AG09309 (cell line): ENCODE results near the gene IL4.
A peak's percentile ranks its signal among the peaks of the same experiment; 100 is the strongest.
"Not testable (repeated sequence)": the region's sequence is repeated elsewhere in the genome, so short reads cannot be mapped to it uniquely, and the experiment has no call there.

ENCODE experiments used
- DNase-seq: peaks from one replicate; pipeline ENCODE4 v3.0.0-alpha.2; 2010; ENCODE audit warnings: low read depth
- H3K4me3 ChIP-seq: 2 replicates; pipeline ENCODE4 v1.5.1; 2011; ENCODE audit warnings: mild to moderate bottlenecking, low read depth, low read length, moderate library complexity; ENCODE audit not compliant: control insufficient read depth
- CTCF ChIP-seq: IDR thresholded peaks from 2 replicates; pipeline ENCODE4 v1.5.1; 2011; ENCODE audit warnings: mild to moderate bottlenecking, low read depth, low read length, inconsistent platforms; ENCODE audit not compliant: insufficient read depth, control insufficient read depth; ENCODE audit errors: missing control alignments

Gene IL4

GRCh38 chr5:132686193-132686592 is 12.4 kb downstream of the IL4 start:
- no peak for DNase-seq
- H3K4me3 ChIP-seq = no peak overlapping the region
- TF ChIP-seq CTCF = no peak

GRCh38 chr5:132687995-132688394 is 14.2 kb downstream of the IL4 start:
- TF ChIP-seq CTCF = no peak
- H3K4me3 ChIP-seq = no peak overlapping the region
- DNase-seq = no peak

- no peak overlapping the region for H3K4me3 ChIP-seq
- no peak for TF ChIP-seq CTCF
- DNase-seq = peak; percentile 18
Observed at GRCh38 chr5:132688536-132689339, 14.9 kb downstream of the IL4 start.

GRCh38 chr5:132689513-132689912 is 15.7 kb downstream of the IL4 start:
- no peak for DNase-seq
- no peak overlapping the region for H3K4me3 ChIP-seq
- no peak for TF ChIP-seq CTCF

GRCh38 chr5:132690156-132690555 is 16.4 kb downstream of the IL4 start:
- H3K4me3 ChIP-seq = no peak overlapping the region
- DNase-seq = no peak
- no peak for TF ChIP-seq CTCF

- H3K4me3 ChIP-seq = not testable (repeated sequence)
Observed at GRCh38 chr5:132691755-132692631, 18.2 kb downstream of the IL4 start.

GRCh38 chr5:132692632-132692967 is 18.8 kb downstream of the IL4 start:
- no peak for DNase-seq
- H3K4me3 ChIP-seq = no peak overlapping the region

More at GRCh38 chr5:132691755-132692631, 18.2 kb downstream of the IL4 start:
- not testable (repeated sequence) for DNase-seq

More at GRCh38 chr5:132692632-132692967, 18.8 kb downstream of the IL4 start:
- TF ChIP-seq CTCF = no peak
